Spinal cord (tissue), 4 donors: Measurements from ENCODE around the gene PPIP5K2. TPM values are rescaled to one million over a fixed set of nuclear protein-coding genes. Genes with fewer than 3 reads are reported as not detected.

Source experiments
- polyA plus RNA-seq, 2 donors: library from polyadenylated mRNA; unstranded; fragments of 120-200 nt; gene quantifications; one replicate each; pipeline ENCODE4 v1.2.1, GENCODE V29; 2013; ENCODE audit not compliant: insufficient read length in 2 of 2
- total RNA-seq, 2 donors: library from RNA; depleted of rRNA in 1 of 2; stranded (reverse); fragments of 120-200 nt in 1 of 2; fragments of >200 nt in 1 of 2; gene quantifications; one replicate each; pipeline versions ENCODE4 v1.2.3 to v1.2.4, GENCODE V29; 2013 to 2014

The PPIP5K2 gene
- total and polyA plus RNA-seq, 4 donors: 62.3 to 133 (median 90.1) TPM

Other genes starting within 250 kb of the PPIP5K2 start
- gene GIN1, start 163 bp upstream of the PPIP5K2 start, total RNA-seq: 10 to 100 TPM; 13.6 to 15.3 TPM
- gene GIN1, start 163 bp upstream of the PPIP5K2 start, polyA plus RNA-seq: 10 to 100 TPM in 1 of 2 donors, 1 to 10 TPM in 1; 9.8 to 10.6 TPM
- gene MACIR, start 138.5 kb downstream of the PPIP5K2 start, total RNA-seq: 10 to 100 TPM; 22.2 to 35.2 TPM
- gene MACIR, start 138.5 kb downstream of the PPIP5K2 start, polyA plus RNA-seq: 10 to 100 TPM; 38.9 to 48.7 TPM